Astrocyte (in vitro differentiated cells and primary cell): Measurements from ENCODE around the gene SLC25A22. TPM values are rescaled to one million over a fixed set of nuclear protein-coding genes. Genes with fewer than 3 reads are reported as not detected.

Source experiments
- DNase-seq: peaks from one replicate; pipeline ENCODE4 v3.0.0-alpha.2; 2010; ENCODE audit warnings: low read depth
- FAIRE-seq: peaks from 2 replicates; lab custom pipeline; 2011; peaks lifted over from hg19 to GRCh38; lab: Jason Lieb, UNC
- H2AFZ ChIP-seq: 2 replicates; pipeline ENCODE4 v1.6.0; 2012; ENCODE audit warnings: low read depth, low read length, inconsistent platforms
- H3K27ac ChIP-seq: 2 replicates; pipeline ENCODE4 v1.5.1; 2011; ENCODE audit warnings: low read depth, low read length, inconsistent platforms
- H3K27me3 ChIP-seq: 2 replicates; pipeline ENCODE4 v1.6.0; 2011; ENCODE audit warnings: low read length, inconsistent platforms; ENCODE audit not compliant: insufficient read depth
- H3K36me3 ChIP-seq: 2 replicates; pipeline ENCODE4 v1.5.1; 2011; ENCODE audit warnings: low read length, inconsistent platforms; ENCODE audit not compliant: insufficient read depth
- H3K4me1 ChIP-seq: 2 replicates; pipeline ENCODE4 v1.5.1; 2011; ENCODE audit warnings: low read length, inconsistent platforms; ENCODE audit not compliant: insufficient read depth
- H3K4me2 ChIP-seq: 2 replicates; pipeline ENCODE4 v1.6.0; 2012; ENCODE audit warnings: low read length, inconsistent platforms
- H3K4me3 ChIP-seq: 2 replicates; pipeline ENCODE4 v1.5.1; 2011; ENCODE audit warnings: low read depth, mild to moderate bottlenecking, low read length, inconsistent platforms; ENCODE audit not compliant: insufficient read depth
- H3K79me2 ChIP-seq: 2 replicates; pipeline ENCODE4 v1.6.0; 2012; ENCODE audit warnings: mild to moderate bottlenecking, low read length, inconsistent platforms; ENCODE audit not compliant: insufficient read depth
- H3K9ac ChIP-seq: 2 replicates; pipeline ENCODE4 v1.6.0; 2012; ENCODE audit warnings: mild to moderate bottlenecking, low read length, inconsistent platforms
- H3K9me3 ChIP-seq: 2 replicates; pipeline ENCODE4 v1.5.1; 2012; ENCODE audit warnings: low read depth, mild to moderate bottlenecking, low read length, inconsistent platforms; ENCODE audit not compliant: insufficient read depth
- H4K20me1 ChIP-seq: 2 replicates; pipeline ENCODE4 v1.6.0; 2012; ENCODE audit warnings: low read length, inconsistent platforms; ENCODE audit not compliant: insufficient read depth
- H3K27ac Mint-ChIP-seq: one replicate; pipeline ENCODE4 v1.8.0; 2021; ENCODE audit warnings: mild to moderate bottlenecking, mixed read lengths; ENCODE audit not compliant: unreplicated experiment
- H3K27me3 Mint-ChIP-seq: one replicate; pipeline ENCODE4 v1.8.0; 2021; ENCODE audit warnings: low read depth, mixed read lengths; ENCODE audit not compliant: unreplicated experiment
- H3K36me3 Mint-ChIP-seq: one replicate; pipeline ENCODE4 v1.8.0; 2021; ENCODE audit warnings: low read depth, mixed read lengths; ENCODE audit not compliant: unreplicated experiment
- H3K4me1 Mint-ChIP-seq: one replicate; pipeline ENCODE4 v1.8.0; 2021; ENCODE audit warnings: low read depth, mixed read lengths; ENCODE audit not compliant: unreplicated experiment
- H3K4me3 Mint-ChIP-seq: one replicate; pipeline ENCODE4 v1.8.0; 2021; ENCODE audit warnings: mild to moderate bottlenecking, moderate library complexity, mixed read lengths; ENCODE audit not compliant: unreplicated experiment
- H3K9me3 Mint-ChIP-seq: one replicate; pipeline ENCODE4 v1.8.0; 2021; ENCODE audit warnings: mild to moderate bottlenecking, mixed read lengths; ENCODE audit not compliant: unreplicated experiment
- EZH2 ChIP-seq: IDR thresholded peaks from 2 replicates; pipeline ENCODE4 v1.6.1; 2012; ENCODE audit warnings: mild to moderate bottlenecking, low read length, inconsistent platforms; ENCODE audit not compliant: insufficient read depth
- total RNA-seq: library from RNA; stranded (reverse); gene quantifications from 2 replicates; pipeline ENCODE4 v1.2.1, GENCODE V29; 2021
- TF ChIP-seq, protein P1 (sequence below): IDR thresholded peaks from 2 replicates; pipeline ENCODE4 v1.5.1; 2011; ENCODE audit warnings: low read depth, mild to moderate bottlenecking, inconsistent platforms, low read length, moderate library complexity; ENCODE audit not compliant: insufficient read depth

SLC25A22 gene
- total RNA-seq, 1 donor from 2014 or later = 21.4 TPM

DNA sequence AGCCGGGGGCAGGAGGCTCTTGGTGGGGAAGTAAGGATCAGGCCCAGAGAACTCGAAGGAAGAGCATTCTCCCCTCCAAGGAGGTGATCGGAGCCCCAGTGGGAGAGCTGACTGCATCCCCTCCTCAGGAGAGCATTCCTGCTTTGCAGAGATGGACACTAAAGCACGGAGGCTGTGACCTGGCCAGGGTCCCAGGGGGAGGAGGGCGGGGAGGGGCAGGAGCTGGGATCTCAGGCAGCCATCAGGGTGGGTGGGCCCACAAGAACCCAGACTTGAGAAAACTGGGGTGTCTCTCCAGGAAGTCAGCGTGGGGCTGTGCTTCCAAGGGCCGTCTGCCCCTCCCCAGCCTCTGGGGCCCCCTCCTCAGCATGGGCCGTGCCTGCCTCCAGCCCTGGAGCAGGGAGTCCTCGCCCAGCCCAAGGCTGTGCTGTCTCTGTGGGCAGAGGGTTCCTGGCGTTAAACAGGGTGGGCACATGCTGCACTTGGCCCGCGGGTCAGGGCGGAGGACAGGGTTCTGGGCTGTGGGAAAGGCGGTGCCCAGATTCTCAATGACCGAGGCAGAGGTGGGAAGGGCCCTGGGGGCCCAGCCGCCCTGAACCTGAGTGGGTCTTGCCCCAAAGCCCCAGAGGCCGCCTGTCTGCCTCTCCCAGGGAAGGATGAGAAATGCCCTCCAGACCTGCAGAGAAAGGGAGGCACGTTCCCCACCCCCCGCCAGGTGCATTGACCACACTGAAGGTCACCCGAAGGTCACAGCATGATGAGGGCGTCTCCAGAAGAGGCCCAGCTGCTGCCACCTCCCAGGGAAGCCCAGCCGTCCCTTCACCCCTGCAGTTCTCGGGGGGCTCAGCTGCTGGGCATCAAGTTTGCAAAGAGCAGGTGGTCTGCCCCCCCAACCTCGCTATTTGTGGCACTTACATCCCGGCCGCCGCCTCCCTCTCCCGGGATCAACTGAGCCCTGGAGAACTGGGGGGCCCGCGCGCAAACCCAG is 8.8 kb downstream of the SLC25A22 start:
- H3K4me3 ChIP-seq = peak overlapping the region; percentile 23
- peaks cover 2% of the 10 kb centered on the region for H3K36me3 Mint-ChIP-seq
- H3K4me2 ChIP-seq = peak overlapping the region; percentile 55
- no peak for DNase-seq
- H3K79me2 ChIP-seq = no peaks in the 10 kb centered on the region
- no peaks in the 10 kb centered on the region for H3K27me3 ChIP-seq
- no peak overlapping the region for H2AFZ ChIP-seq
- H3K27ac ChIP-seq = no peak overlapping the region
- no peak for TF ChIP-seq EZH2
- TF ChIP-seq, protein P1, sequence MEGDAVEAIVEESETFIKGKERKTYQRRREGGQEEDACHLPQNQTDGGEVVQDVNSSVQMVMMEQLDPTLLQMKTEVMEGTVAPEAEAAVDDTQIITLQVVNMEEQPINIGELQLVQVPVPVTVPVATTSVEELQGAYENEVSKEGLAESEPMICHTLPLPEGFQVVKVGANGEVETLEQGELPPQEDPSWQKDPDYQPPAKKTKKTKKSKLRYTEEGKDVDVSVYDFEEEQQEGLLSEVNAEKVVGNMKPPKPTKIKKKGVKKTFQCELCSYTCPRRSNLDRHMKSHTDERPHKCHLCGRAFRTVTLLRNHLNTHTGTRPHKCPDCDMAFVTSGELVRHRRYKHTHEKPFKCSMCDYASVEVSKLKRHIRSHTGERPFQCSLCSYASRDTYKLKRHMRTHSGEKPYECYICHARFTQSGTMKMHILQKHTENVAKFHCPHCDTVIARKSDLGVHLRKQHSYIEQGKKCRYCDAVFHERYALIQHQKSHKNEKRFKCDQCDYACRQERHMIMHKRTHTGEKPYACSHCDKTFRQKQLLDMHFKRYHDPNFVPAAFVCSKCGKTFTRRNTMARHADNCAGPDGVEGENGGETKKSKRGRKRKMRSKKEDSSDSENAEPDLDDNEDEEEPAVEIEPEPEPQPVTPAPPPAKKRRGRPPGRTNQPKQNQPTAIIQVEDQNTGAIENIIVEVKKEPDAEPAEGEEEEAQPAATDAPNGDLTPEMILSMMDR = no peak
- peak overlapping the region; percentile 18 for H3K27ac Mint-ChIP-seq
- no peak overlapping the region for H3K4me3 Mint-ChIP-seq
- H3K9me3 Mint-ChIP-seq = no peaks in the 10 kb centered on the region
- no peaks in the 10 kb centered on the region for H3K9me3 ChIP-seq
- H4K20me1 ChIP-seq = peaks cover 22% of the 10 kb centered on the region
- no peaks in the 10 kb centered on the region for H3K4me1 Mint-ChIP-seq
- no peaks in the 10 kb centered on the region for H3K4me1 ChIP-seq
- H3K27me3 Mint-ChIP-seq = no peaks in the 10 kb centered on the region
- FAIRE-seq = no peak
- H3K36me3 ChIP-seq = no peaks in the 10 kb centered on the region
- H3K9ac ChIP-seq = no peak overlapping the region

DNA sequence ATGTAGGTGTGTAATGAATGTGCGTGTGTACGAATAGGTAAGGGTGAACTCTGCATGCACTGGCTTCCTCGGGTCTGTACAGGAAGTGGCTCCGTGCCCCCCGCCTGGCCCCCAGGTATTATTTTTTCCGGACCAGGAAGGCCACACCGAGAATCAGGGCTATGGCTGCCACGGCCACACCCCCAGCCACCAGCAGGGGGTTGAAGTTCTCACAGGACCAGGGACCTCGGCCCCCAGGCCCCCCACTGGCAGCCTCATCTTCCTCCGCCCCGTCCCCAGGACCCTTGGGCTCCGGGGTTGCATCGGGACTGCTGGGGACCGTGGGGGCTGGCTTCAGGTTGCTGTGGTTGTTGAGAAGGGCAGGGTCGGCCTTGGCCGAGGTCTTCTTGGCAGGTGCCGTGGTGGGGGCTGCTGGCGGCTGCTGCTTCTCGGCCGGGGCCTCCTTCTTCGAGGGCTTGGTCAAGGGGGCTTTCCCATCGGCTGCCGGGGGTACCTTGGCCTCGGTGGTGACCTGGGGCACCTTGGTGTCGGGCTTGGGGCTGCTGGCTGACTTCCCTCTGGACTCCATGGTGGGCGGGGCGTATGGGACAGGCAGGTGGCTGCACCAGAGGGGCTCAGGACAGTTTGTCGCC is 10.0 kb downstream of the SLC25A22 start:
- FAIRE-seq (no peak), DNase-seq (no peak)
- H3K9ac ChIP-seq = no peak overlapping the region
- H3K79me2 ChIP-seq = no peaks in the 10 kb centered on the region
- H3K9me3 ChIP-seq = no peaks in the 10 kb centered on the region
- no peak overlapping the region for H3K4me3 ChIP-seq
- H3K36me3 ChIP-seq = no peaks in the 10 kb centered on the region
- no peaks in the 10 kb centered on the region for H3K27me3 Mint-ChIP-seq
- no peak overlapping the region for H3K4me3 Mint-ChIP-seq
- H3K27me3 ChIP-seq = no peaks in the 10 kb centered on the region
- no peak overlapping the region for H3K27ac ChIP-seq
- peaks cover 21% of the 10 kb centered on the region for H4K20me1 ChIP-seq
- no peak overlapping the region for H2AFZ ChIP-seq
- peaks cover 9% of the 10 kb centered on the region for H3K4me1 ChIP-seq
- peaks cover 6% of the 10 kb centered on the region for H3K4me1 Mint-ChIP-seq
- H3K27ac Mint-ChIP-seq = no peak overlapping the region
- TF ChIP-seq, protein P1 = no peak
- TF ChIP-seq EZH2 = no peak
- no peak overlapping the region for H3K4me2 ChIP-seq
- no peaks in the 10 kb centered on the region for H3K9me3 Mint-ChIP-seq
- H3K36me3 Mint-ChIP-seq = no peaks in the 10 kb centered on the region
